Body of pancreas (tissue), 4 donors: ENCODE data around the gene SSRP1. TPM values are rescaled to one million over a fixed set of nuclear protein-coding genes. Genes with fewer than 3 reads are reported as not detected.
A peak's percentile ranks its signal among the peaks of the same experiment; 100 is the strongest.

Experiments
- ATAC-seq: fragments of 150-250 bp; one replicate; pipeline ENCODE4 v1.9.1; 2016
- DNase-seq, 4 donors: peaks; one replicate each; pipeline ENCODE4 v3.0.0-alpha.2; 2019
- H3K27ac ChIP-seq, 4 donors: fragments of 200-600 bp; sonication (generic); 1 replicate in 3 of 4; 2 replicates in 1 of 4; pipeline versions ENCODE4 v1.5.1 to v1.6.1; 2016 to 2019; ENCODE audit warnings: mild to moderate bottlenecking in 1 of 4, mixed read lengths in 1 of 4, moderate library complexity in 1 of 4
- H3K27me3 ChIP-seq, 2 donors: fragments of 200-600 bp; sonication (generic); one replicate each; pipeline ENCODE4 v1.6.0; 2016; ENCODE audit warnings: mild to moderate bottlenecking in 1 of 2
- H3K36me3 ChIP-seq, 2 donors: fragments of 200-600 bp; sonication (generic); replicated peaks in 1 of 2; 2 replicates each; pipeline ENCODE4 v1.5.1; 2016; ENCODE audit warnings: low read depth in 2 of 2; ENCODE audit not compliant: insufficient read depth in 1 of 2
- H3K4me1 ChIP-seq: fragments of 200-600 bp; sonication (generic); one replicate; pipeline ENCODE4 v1.6.0; 2016
- H3K4me3 ChIP-seq, 2 donors: fragments of 200-600 bp; sonication (generic); 1 replicate in 1 of 2; 2 replicates in 1 of 2; pipeline ENCODE4 v1.5.1; 2016 to 2019
- H3K9me3 ChIP-seq, 3 donors: fragments of 200-600 bp; sonication (generic); 1 replicate in 2 of 3; 2 replicates in 1 of 3; pipeline ENCODE4 v1.5.1; 2016
- POLR2A ChIP-seq, 3 donors: fragments of 450-650 bp; IDR thresholded peaks; one replicate each; pipeline ENCODE4 v1.6.1; 2016; ENCODE audit warnings: antibody characterized with exemption in 3 of 3, mild to moderate bottlenecking in 2 of 3
- WGBS, 2 donors: methylation state at CpG; one replicate each; pipeline ENCODE4 v1.1.5; 2017; 5-methylcytosine and 5-hydroxymethylcytosine counted together
- intact Hi-C: fragments of 100-400 bp; cut with DNase I; formaldehyde crosslinking; loops from one replicate; pipeline ENCODE4 v1.15.1; 2023
- total RNA-seq, 2 donors: library from RNA; depleted of rRNA; stranded (reverse); fragments of >200 nt; gene quantifications; one replicate each; pipeline ENCODE4 v1.1.0, GENCODE V29; 2016
- TF ChIP-seq, protein P1 (sequence below), 7 experiments: fragments of 450-650 bp in 4 of 7; fragments of 200-600 bp in 3 of 7; sonication (generic) in 3 of 7; IDR thresholded peaks; one replicate each; pipeline ENCODE4 v1.5.1; 2016 to 2019; ENCODE audit warnings: antibody characterized with exemption in 7 of 7

The SSRP1 gene
- total RNA-seq, 2 donors from 2014 or later = 44.2 to 51.9 TPM

DNA sequence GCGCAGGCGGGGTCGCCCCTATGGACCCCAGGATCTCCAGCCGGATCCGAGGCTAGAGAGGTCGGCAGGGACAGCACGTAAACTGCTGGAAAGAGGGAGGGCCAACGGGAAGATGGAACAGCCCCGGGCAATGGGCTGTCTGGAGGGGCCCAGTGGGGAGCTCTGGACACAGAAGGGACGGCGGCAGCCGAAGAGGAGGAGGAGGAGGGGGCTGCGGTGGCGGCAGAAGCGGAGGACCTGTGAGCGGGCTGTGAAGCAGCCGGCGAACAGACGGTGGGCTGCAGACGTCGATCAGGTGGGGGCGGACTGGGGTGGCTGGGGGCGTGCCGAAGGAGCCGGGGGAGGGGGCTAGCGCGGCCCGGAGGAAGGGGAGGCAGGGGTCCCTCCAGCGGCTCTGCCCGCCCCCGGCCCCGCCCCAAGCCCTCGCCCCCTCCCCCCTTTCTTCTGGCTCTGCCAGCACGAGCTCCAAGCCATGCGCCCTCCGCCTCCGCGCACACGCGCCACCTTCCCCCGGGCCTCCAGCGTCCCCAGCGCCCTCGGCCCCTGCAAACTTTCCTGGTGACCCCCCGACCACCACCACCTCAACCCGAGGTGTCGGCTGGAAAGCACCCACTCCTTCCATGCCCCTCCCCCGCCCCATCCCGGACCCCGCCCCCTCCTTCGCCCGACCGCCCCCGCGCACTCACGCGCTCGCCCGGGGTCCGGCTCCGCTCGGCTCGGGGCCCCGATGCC is 11.4 kb downstream of the SSRP1 start:
- ATAC-seq (no peak), DNase-seq (peak; percentile 45 to 57 (median 55))
- peaks cover 0 to 13% of the 10 kb centered on the region in 2 donors for H3K36me3 ChIP-seq
- peak overlapping the region; percentile 92 to 97 (median 96) for H3K27ac ChIP-seq
- no peaks in the 10 kb centered on the region for H3K27me3 ChIP-seq
- H3K4me1 ChIP-seq = peaks cover 59% of the 10 kb centered on the region
- H3K9me3 ChIP-seq = no peaks in the 10 kb centered on the region
- TF ChIP-seq, protein P1, sequence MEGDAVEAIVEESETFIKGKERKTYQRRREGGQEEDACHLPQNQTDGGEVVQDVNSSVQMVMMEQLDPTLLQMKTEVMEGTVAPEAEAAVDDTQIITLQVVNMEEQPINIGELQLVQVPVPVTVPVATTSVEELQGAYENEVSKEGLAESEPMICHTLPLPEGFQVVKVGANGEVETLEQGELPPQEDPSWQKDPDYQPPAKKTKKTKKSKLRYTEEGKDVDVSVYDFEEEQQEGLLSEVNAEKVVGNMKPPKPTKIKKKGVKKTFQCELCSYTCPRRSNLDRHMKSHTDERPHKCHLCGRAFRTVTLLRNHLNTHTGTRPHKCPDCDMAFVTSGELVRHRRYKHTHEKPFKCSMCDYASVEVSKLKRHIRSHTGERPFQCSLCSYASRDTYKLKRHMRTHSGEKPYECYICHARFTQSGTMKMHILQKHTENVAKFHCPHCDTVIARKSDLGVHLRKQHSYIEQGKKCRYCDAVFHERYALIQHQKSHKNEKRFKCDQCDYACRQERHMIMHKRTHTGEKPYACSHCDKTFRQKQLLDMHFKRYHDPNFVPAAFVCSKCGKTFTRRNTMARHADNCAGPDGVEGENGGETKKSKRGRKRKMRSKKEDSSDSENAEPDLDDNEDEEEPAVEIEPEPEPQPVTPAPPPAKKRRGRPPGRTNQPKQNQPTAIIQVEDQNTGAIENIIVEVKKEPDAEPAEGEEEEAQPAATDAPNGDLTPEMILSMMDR (IDR thresholded peaks at IDR 0.05) = no peak
- peak in 1 of 3 donors; percentile 26 for TF ChIP-seq POLR2A (IDR thresholded peaks at IDR 0.05)
- intact Hi-C loops = no loop called here
- 0 to 2% methylated on average over 22 to 33 of the region's 64 CpGs for WGBS, 2 donors
- H3K4me3 ChIP-seq = peak overlapping the region; percentile 50 to 91

DNA sequence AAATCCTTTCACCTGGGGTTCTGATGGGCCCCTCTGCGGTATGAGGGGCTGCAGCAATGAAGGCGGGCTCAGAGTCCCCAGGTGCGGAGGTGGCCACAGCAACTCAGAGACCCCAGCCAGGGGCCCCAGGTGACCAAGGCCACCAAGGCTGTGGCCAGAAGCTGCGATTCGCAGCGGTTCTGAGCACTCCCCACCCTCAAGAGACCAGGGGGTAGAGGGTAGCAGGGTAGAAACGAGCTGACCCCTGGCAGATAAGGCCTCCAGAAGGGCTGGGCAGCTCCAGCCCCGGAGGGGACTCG is 11.9 kb downstream of the SSRP1 start:
- no peak for DNase-seq
- H3K27me3 ChIP-seq = no peaks in the 10 kb centered on the region
- H3K36me3 ChIP-seq = peaks cover 0 to 9% of the 10 kb centered on the region in 2 donors
- H3K4me3 ChIP-seq = peak overlapping the region; percentile 50 to 91
- H3K9me3 ChIP-seq = no peaks in the 10 kb centered on the region
- no peak for ATAC-seq
- H3K4me1 ChIP-seq = peaks cover 63% of the 10 kb centered on the region
- TF ChIP-seq POLR2A (IDR thresholded peaks at IDR 0.05) = peak in 1 of 3 donors; percentile 2
- TF ChIP-seq, protein P1 (IDR thresholded peaks at IDR 0.05) = no peak
- WGBS, 2 donors = 9 to 16% methylated on average over 6 to 9 of the region's 9 CpGs
- H3K27ac ChIP-seq = peak overlapping the region; percentile 92 to 97 (median 96)
- intact Hi-C loops = no loop called here

DNA sequence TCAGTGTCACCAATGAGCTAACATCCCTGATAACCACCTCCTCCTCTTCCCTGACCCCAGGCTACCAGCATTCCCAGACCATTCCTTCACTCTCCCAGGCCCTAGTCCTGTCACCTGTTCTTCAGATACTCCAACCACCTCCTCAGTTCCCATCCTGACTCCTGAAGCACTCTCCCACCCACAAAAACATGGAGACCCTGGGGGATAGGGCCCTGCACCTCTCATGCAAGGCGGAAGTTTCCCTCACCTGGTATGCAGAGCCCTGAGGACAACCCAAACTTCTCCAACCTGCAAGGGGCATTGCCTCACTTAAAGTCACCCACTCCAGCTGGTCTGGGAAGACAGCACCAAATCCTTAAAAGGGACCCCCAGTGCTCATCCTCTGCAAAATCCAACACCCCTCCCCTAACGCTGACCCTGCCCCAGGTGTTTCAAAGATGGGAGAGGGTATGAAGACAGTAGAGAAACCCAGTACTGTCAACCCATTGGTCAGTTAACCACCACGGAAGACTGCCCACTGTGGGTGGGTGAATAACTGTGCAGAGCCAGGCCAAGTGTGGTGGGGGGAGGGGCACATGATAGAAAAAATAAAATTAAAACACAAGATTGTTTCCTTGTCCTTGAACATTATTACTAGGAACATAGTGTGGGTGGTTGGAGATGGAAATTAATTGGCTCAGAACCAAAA is 12.4 kb downstream of the SSRP1 start:
- Histone ChIP-seq H3K27me3 (no peaks in the 10 kb centered on the region), H3K4me3 (peak overlapping the region; percentile 50 to 91), H3K4me1 (peaks cover 68% of the 10 kb centered on the region), H3K36me3 (peaks cover 0 to 6% of the 10 kb centered on the region in 2 donors), H3K9me3 (no peaks in the 10 kb centered on the region), H3K27ac (peak overlapping the region; percentile 92 to 97 (median 96))
- no peak for TF ChIP-seq POLR2A (IDR thresholded peaks at IDR 0.05)
- TF ChIP-seq, protein P1 (IDR thresholded peaks at IDR 0.05) = peak in 2 of 7 experiments; percentile 4 to 8
- 51% methylated on average over 3 of the region's 3 CpGs for WGBS, 2 donors
- peak in 1 of 4 donors; percentile 29 for DNase-seq
- intact Hi-C loops = no loop called here
- ATAC-seq = no peak

DNA sequence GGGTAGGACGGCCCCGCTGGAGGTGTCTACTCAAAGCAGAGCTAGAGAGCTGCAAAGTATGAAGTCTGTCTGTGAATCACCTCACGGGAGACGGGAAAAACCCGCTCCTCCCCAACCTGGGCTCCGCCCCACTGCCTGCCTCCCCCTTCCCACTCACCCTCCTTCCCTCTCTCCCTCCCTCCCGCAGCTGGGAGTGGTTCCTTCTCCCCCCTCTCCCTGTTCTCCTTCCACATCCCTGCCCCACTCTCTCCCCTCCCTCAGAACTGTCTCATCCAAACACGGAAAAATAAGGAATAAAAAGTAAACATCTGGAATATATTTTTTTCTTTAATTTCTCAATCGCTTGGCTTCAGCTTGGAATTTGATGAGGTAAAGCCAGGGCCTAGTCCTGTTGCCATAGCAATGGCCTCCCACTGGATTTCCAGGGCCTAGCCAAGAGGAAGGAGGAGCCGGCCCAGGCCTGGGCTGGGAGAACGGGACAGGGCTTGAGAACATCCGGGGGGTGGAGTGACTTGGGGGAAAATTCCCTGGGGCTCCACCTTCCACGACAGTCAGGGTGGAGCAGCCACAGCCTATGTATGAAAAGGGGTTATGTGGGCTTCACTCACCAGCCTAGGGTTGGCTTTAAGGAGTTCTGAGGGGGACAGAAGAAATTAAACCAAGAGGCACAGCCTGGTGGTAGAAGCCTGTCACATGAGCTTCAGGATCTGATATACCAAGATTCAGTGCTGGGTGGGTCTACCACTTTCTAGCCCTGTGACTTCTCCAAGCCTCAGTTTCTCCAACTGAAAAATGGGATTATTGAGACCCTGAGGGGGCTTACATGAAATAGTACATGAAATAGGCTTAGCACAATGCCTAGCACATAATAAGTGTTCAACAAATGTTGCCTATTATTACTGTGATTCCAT is 13.2 kb downstream of the SSRP1 start:
- ATAC-seq (peak; percentile 75), DNase-seq (peak; percentile 91 to 97 (median 94))
- Histone ChIP-seq H3K9me3 (no peaks in the 10 kb centered on the region), H3K27ac (peak overlapping the region; percentile 92 to 97 (median 96)), H3K4me3 (no peak overlapping the region), H3K27me3 (no peaks in the 10 kb centered on the region), H3K36me3 (peaks cover 0 to 4% of the 10 kb centered on the region in 2 donors), H3K4me1 (peaks cover 76% of the 10 kb centered on the region)
- 10 to 14% methylated on average over 13 of the region's 13 CpGs for WGBS, 2 donors
- TF ChIP-seq, protein P1 (IDR thresholded peaks at IDR 0.05) = peak in 1 of 7 experiments; percentile 12
- peak; percentile 16 to 60 (median 59) for TF ChIP-seq POLR2A (IDR thresholded peaks at IDR 0.05)
- intact Hi-C loops = no loop called here
